K562 (cell line): ENCODE results near the gene STUB1. TPM values are rescaled to one million over a fixed set of nuclear protein-coding genes. Genes with fewer than 3 reads are reported as not detected.

ENCODE experiments used
- BRCA1 ChIP-seq, 2 experiments: fragments of 450-650 bp in 1 of 2; sonication (generic) in 1 of 2; formaldehyde crosslinking in 1 of 2; IDR thresholded peaks; 2 replicates each; pipeline versions ENCODE4 v1.5.0 to v1.6.1; 2017 to 2020; ENCODE audit warnings: mild to moderate bottlenecking in 1 of 2, missing genetic modification reagents in 1 of 2
- DACH1 ChIP-seq: fragments of 450-650 bp; IDR thresholded peaks from 2 replicates; pipeline ENCODE4 v1.6.1; 2018; ENCODE audit not compliant: partially characterized antibody
- KDM5B ChIP-seq: fragments of 200-600 bp; sonication (generic); IDR thresholded peaks from 2 replicates; pipeline ENCODE4 v1.6.1; 2012; ENCODE audit warnings: low read depth, mild to moderate bottlenecking, moderate library complexity, low read length, control low read depth, inconsistent platforms; ENCODE audit not compliant: insufficient replicate concordance
- MTA1 ChIP-seq: fragments of 450-650 bp; IDR thresholded peaks from 2 replicates; pipeline ENCODE4 v1.6.1; 2017; ENCODE audit warnings: borderline replicate concordance
- MTA3 ChIP-seq: fragments of 450-650 bp; formaldehyde crosslinking; IDR thresholded peaks from 2 replicates; pipeline ENCODE4 v1.6.1; 2017; ENCODE audit warnings: mild to moderate bottlenecking, borderline replicate concordance
- RBM22 ChIP-seq: fragments of 200-400 bp; formaldehyde crosslinking; IDR thresholded peaks from 2 replicates; pipeline ENCODE4 v1.6.1; 2018; ENCODE audit warnings: low read length, low read depth; ENCODE audit not compliant: poor library complexity, severe bottlenecking
- SP2 ChIP-seq: IDR thresholded peaks from 2 replicates; pipeline ENCODE4 v1.6.1; 2011; ENCODE audit warnings: mild to moderate bottlenecking, low read depth, low read length, moderate library complexity; ENCODE audit not compliant: poor library complexity, severe bottlenecking; ENCODE audit errors: extremely low read depth
- STAG1 ChIP-seq: sonication (generic); formaldehyde crosslinking; IDR thresholded peaks from 2 replicates; pipeline ENCODE4 v1.5.0; 2020; ENCODE audit warnings: missing genetic modification reagents, borderline replicate concordance
- ZBTB7A ChIP-seq: IDR thresholded peaks from 2 replicates; pipeline ENCODE4 v1.6.1; 2011; ENCODE audit warnings: low read depth, mild to moderate bottlenecking, low read length, moderate library complexity, borderline replicate concordance; ENCODE audit not compliant: control insufficient read depth
- ZNF134 ChIP-seq: fragments of 250-450 bp; sonication (Bioruptor Pico); conservative IDR thresholded peaks from 2 replicates; pipeline ENCODE4 v1.4.0; 2020
- ZNF146 ChIP-seq: IDR thresholded peaks from one replicate; pipeline ENCODE4 v1.6.1; 2018; ENCODE audit warnings: missing compliant biosample characterization; ENCODE audit not compliant: unreplicated experiment
- ZNF197 ChIP-seq: fragments of 200-800 bp; sonication (Bioruptor generic); IDR thresholded peaks from 2 replicates; pipeline ENCODE4 v1.6.1; 2016; ENCODE audit warnings: low read depth, missing genetic modification characterization, missing compliant biosample characterization
- polyA plus RNA-seq, 8 experiments: library from polyadenylated mRNA; depleted of rRNA in 4 of 8; stranded (reverse) in 5 of 8; unstranded in 3 of 8; fragments of >200 nt; fragmentation: Nextera tagmentation in 2 of 8; fragmentation: Illumina TruSeq in 1 of 8; extraction: Ambion mirVana in 2 of 8; extraction: Trizol in 1 of 8; gene quantifications; 2 replicates each; pipeline versions ENCODE4 v1.2.1 to v1.2.3, GENCODE V29; 2011 to 2014; ENCODE audit warnings: inconsistent platforms in 1 of 8, missing spikeins in 1 of 8
- total RNA-seq, 7 experiments: library from RNA; depleted of rRNA in 6 of 7; stranded (reverse); fragments of >200 nt in 6 of 7; fragmentation: Illumina TruSeq in 2 of 7; extraction: Trizol in 2 of 7; gene quantifications; 2 replicates each; pipeline versions ENCODE4 v1.2.1 to v1.2.3, GENCODE V29; 2011 to 2021; ENCODE audit warnings: low replicate concordance in 1 of 7
- TF ChIP-seq, protein P1 (sequence below): fragments of 450-650 bp; formaldehyde crosslinking; IDR thresholded peaks from 2 replicates; pipeline ENCODE4 v1.4.0; 2022; ENCODE audit warnings: mild to moderate bottlenecking, moderate library complexity
- TF ChIP-seq, protein P2 (sequence below): fragments of 250-450 bp; sonication (Bioruptor Pico); IDR thresholded peaks from 2 replicates; pipeline ENCODE4 v1.5.0; 2021; ENCODE audit warnings: mild to moderate bottlenecking, borderline replicate concordance
- TF ChIP-seq, protein P3 (sequence below): fragments of 200-800 bp; sonication (Bioruptor generic); IDR thresholded peaks from 2 replicates; pipeline ENCODE4 v1.6.1; 2017; ENCODE audit warnings: missing genetic modification characterization, missing compliant biosample characterization
- TF ChIP-seq, protein P4 (sequence below): sonication (generic); formaldehyde crosslinking; IDR thresholded peaks from 2 replicates; pipeline ENCODE4 v1.8.0; 2023; ENCODE audit warnings: missing genetic modification reagents, mild to moderate bottlenecking, borderline replicate concordance

Gene STUB1
- total and polyA plus RNA-seq, 9 of the 15 experiments (the other 6 are each of a cell fraction or from before 2014, with no cell fraction given) = 10.6 to 251 (median 152) TPM

DNA sequence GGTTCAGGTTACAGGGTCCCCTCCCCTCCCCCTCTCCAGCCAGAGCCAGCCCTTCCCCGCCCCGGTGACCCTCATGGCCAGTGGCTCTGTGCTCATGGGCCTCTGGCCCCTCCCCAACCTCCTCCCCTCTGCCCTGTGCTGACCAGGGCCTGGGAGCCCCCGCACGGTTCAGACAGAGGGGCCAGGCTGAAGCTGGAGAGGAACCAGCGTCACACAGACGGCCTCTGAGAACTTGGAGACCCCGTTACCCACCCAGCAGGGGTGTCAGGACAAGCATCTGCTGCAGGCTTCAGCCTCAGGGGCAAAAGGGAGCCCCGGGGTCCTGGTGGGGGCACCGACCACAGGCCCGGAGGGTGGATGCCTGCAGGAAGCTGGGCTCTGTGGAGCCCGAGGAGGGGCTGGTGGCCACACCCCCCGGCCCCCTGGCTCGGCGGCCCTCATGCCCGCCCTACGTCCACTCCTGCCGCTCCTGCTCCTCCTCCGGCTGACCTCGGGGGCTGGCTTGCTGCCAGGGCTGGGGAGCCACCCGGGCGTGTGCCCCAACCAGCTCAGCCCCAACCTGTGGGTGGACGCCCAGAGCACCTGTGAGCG lies 49.3 kb upstream of the STUB1 start, which contains the start of gene WFIKKN1 (continued):
- TF ChIP-seq KDM5B (no peak), RBM22 (no peak), SP2 (no peak), STAG1 (CRISPR knock-in tag) (no peak), MTA3 (0 out of 2 replicates have a peak, but pooled peaks have one; percentile 39), BRCA1 (IDR thresholded peaks at IDR 0.05) (no peak), BRCA1 (CRISPR knock-in tag; IDR thresholded peaks at IDR 0.05) (no peak), ZNF146 (CRISPR knock-in tag) (no peak), DACH1 (no peak), ZNF197 (CRISPR knock-in tag) (no peak), ZNF134 (CRISPR knock-in tag) (no peak), ZBTB7A (peak; percentile 71; the same call in 1 of the 2 replicates), MTA1 (no peak)
- TF ChIP-seq, protein P1, sequence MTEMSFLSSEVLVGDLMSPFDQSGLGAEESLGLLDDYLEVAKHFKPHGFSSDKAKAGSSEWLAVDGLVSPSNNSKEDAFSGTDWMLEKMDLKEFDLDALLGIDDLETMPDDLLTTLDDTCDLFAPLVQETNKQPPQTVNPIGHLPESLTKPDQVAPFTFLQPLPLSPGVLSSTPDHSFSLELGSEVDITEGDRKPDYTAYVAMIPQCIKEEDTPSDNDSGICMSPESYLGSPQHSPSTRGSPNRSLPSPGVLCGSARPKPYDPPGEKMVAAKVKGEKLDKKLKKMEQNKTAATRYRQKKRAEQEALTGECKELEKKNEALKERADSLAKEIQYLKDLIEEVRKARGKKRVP (CRISPR knock-in tag) = no peak
- TF ChIP-seq, protein P2, sequence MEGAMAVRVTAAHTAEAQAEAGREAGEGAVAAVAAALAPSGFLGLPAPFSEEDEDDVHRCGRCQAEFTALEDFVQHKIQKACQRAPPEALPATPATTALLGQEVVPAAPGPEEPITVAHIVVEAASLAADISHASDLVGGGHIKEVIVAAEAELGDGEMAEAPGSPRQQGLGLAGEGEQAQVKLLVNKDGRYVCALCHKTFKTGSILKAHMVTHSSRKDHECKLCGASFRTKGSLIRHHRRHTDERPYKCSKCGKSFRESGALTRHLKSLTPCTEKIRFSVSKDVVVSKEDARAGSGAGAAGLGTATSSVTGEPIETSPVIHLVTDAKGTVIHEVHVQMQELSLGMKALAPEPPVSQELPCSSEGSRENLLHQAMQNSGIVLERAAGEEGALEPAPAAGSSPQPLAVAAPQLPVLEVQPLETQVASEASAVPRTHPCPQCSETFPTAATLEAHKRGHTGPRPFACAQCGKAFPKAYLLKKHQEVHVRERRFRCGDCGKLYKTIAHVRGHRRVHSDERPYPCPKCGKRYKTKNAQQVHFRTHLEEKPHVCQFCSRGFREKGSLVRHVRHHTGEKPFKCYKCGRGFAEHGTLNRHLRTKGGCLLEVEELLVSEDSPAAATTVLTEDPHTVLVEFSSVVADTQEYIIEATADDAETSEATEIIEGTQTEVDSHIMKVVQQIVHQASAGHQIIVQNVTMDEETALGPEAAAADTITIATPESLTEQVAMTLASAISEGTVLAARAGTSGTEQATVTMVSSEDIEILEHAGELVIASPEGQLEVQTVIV (CRISPR knock-in tag) = no peak
- TF ChIP-seq, protein P3, sequence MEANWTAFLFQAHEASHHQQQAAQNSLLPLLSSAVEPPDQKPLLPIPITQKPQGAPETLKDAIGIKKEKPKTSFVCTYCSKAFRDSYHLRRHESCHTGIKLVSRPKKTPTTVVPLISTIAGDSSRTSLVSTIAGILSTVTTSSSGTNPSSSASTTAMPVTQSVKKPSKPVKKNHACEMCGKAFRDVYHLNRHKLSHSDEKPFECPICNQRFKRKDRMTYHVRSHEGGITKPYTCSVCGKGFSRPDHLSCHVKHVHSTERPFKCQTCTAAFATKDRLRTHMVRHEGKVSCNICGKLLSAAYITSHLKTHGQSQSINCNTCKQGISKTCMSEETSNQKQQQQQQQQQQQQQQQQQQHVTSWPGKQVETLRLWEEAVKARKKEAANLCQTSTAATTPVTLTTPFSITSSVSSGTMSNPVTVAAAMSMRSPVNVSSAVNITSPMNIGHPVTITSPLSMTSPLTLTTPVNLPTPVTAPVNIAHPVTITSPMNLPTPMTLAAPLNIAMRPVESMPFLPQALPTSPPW (CRISPR knock-in tag) = 0 out of 2 replicates have a peak, but pooled peaks have one; percentile 31
- TF ChIP-seq, protein P4, sequence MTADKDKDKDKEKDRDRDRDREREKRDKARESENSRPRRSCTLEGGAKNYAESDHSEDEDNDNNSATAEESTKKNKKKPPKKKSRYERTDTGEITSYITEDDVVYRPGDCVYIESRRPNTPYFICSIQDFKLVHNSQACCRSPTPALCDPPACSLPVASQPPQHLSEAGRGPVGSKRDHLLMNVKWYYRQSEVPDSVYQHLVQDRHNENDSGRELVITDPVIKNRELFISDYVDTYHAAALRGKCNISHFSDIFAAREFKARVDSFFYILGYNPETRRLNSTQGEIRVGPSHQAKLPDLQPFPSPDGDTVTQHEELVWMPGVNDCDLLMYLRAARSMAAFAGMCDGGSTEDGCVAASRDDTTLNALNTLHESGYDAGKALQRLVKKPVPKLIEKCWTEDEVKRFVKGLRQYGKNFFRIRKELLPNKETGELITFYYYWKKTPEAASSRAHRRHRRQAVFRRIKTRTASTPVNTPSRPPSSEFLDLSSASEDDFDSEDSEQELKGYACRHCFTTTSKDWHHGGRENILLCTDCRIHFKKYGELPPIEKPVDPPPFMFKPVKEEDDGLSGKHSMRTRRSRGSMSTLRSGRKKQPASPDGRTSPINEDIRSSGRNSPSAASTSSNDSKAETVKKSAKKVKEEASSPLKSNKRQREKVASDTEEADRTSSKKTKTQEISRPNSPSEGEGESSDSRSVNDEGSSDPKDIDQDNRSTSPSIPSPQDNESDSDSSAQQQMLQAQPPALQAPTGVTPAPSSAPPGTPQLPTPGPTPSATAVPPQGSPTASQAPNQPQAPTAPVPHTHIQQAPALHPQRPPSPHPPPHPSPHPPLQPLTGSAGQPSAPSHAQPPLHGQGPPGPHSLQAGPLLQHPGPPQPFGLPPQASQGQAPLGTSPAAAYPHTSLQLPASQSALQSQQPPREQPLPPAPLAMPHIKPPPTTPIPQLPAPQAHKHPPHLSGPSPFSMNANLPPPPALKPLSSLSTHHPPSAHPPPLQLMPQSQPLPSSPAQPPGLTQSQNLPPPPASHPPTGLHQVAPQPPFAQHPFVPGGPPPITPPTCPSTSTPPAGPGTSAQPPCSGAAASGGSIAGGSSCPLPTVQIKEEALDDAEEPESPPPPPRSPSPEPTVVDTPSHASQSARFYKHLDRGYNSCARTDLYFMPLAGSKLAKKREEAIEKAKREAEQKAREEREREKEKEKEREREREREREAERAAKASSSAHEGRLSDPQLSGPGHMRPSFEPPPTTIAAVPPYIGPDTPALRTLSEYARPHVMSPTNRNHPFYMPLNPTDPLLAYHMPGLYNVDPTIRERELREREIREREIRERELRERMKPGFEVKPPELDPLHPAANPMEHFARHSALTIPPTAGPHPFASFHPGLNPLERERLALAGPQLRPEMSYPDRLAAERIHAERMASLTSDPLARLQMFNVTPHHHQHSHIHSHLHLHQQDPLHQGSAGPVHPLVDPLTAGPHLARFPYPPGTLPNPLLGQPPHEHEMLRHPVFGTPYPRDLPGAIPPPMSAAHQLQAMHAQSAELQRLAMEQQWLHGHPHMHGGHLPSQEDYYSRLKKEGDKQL (CRISPR knock-in tag) = no peak
